GM10266 (cell line): ENCODE measurements around the gene TDRD5.

Experiments
- DNase-seq: peaks from one replicate; pipeline ENCODE4 v3.0.0; 2012; ENCODE audit errors: extremely low spot score
- CTCF ChIP-seq: IDR thresholded peaks from 2 replicates; pipeline ENCODE4 v1.5.1; 2012; ENCODE audit warnings: mild to moderate bottlenecking, low read depth; ENCODE audit not compliant: control insufficient read depth, insufficient read depth; ENCODE audit errors: missing control alignments

TDRD5 gene

GRCh38 chr1:179702946-179703539, 111.4 kb downstream of the TDRD5 start:
- no peak for TF ChIP-seq CTCF

GRCh38 chr1:179706339-179706941, 114.8 kb downstream of the TDRD5 start:
- DNase-seq = peak; percentile 57
- peak; percentile 68 for TF ChIP-seq CTCF

More at GRCh38 chr1:179702946-179703539, 111.4 kb downstream of the TDRD5 start:
- DNase-seq = no peak

- TF ChIP-seq CTCF = no peak
- DNase-seq = no peak
These were observed 115.8 kb downstream of the TDRD5 start for GRCh38 chr1:179707406-179707805.

GRCh38 chr1:179708434-179709195, 117.0 kb downstream of the TDRD5 start:
- no peak for TF ChIP-seq CTCF
- no peak for DNase-seq

- TF ChIP-seq CTCF = no peak
- DNase-seq = peak; percentile 36
These were observed 118.3 kb downstream of the TDRD5 start for GRCh38 chr1:179709841-179710329.

- TF ChIP-seq CTCF = no peak
- DNase-seq = no peak
These were observed 122.5 kb downstream of the TDRD5 start for GRCh38 chr1:179714159-179714558.
